HG02884 (cell line): ENCODE results near the gene NCAM2.

Source experiments
- ATAC-seq: cut with Tn5 transposase; IDR thresholded peaks from one replicate; pipeline ENCODE4 v1.9.1; 2021; ENCODE audit warnings: mild to moderate bottlenecking, moderate library complexity; ENCODE audit not compliant: unreplicated experiment

NCAM2 gene

DNA sequence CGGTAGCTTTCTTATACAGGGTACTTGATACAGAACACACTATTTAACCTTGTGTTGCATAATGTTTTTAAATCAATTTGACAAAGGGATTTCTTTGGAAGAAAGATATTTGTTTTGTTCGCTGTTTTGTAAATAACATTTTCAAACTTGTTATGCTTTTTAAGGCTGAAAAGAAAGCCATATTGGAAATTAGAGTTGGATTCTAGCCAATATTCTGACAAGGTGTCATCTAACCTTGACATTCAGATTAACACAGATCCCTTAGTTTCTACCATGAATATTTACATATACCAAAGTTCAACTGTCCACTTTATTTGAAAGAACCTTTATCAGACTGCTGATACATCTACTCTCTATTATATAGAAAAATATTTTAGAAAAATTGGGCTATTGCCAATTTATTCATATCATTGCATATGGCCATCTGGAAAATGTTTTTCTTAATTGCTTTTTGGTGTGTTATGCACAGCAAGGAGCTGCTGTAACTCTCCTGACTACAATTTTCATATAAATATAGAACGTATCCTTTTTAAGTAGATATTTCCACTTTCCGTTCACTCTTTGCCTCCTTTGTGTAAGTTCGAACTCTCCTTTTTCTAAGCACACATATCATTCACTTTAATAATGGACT is 206.3 kb downstream of the NCAM2 start:
- ATAC-seq = no peak

GRCh38 chr21:21205604-21206003 is 207.4 kb downstream of the NCAM2 start:
- ATAC-seq = no peak

- ATAC-seq = no peak
Measured at GRCh38 chr21:21210552-21210951, 212.3 kb downstream of the NCAM2 start.

GRCh38 chr21:21213297-21213696 is 215.1 kb downstream of the NCAM2 start:
- ATAC-seq = no peak

DNA sequence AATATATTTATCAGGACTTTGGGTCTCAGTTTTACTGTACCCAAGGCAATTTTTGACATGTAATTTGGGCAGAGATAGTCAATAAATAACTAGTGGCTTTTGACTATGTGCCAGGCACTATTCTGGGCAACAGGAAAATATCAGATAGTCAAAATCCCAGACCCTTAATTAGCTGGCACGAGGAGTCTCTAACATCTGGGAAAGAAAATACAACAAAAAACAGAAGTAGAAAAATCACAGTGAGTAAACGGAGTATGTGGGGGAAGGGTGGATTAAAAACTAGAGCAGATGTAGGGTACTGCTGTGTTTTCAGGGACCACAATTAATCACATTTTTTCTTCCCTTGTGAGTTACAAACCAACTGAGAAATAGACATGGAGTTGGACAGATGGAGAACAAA is 217.8 kb downstream of the NCAM2 start:
- ATAC-seq = no peak

DNA sequence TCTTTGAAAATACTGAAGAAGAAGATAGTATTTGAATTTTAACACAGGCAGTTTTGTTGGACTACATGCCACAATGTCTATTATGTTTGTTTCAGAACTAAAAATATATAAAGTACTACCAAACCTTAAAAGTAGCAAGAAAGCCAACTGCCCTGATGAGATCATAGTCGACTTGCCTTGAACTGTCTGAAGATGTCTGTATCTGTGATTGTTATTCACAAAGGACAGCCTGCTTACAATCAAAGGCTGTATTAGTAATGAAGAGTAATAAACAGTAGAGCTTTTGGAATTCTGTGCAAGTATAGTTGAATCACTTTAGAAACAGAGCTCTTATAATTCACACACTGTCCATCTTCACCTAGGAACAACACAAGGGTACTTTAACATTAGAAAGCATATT is 228.3 kb downstream of the NCAM2 start:
- ATAC-seq = no peak

GRCh38 chr21:21230672-21231071 is 232.5 kb downstream of the NCAM2 start:
- no peak for ATAC-seq

DNA sequence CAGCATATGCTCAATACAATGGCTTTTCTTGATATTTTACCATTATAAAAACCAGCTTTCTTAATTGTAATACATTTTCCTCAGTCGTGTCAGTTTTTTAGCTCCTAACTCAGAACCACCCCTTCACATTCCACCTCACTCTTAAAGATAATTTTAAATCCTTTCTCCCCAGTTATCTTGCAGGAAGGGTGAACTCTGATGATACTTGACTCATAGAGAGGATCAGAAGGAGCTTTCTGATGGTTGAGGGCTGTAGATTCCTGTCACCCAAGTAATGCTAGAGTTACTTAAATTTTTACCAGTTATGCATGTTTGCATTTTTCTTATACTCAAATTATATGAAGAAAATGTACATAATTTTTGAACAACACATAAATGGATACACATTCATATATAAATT is 233.7 kb downstream of the NCAM2 start:
- ATAC-seq = no peak

- no peak for ATAC-seq
Measured at GRCh38 chr21:21232320-21232719, 234.1 kb downstream of the NCAM2 start.

GRCh38 chr21:21233051-21233450 is 234.8 kb downstream of the NCAM2 start:
- no peak for ATAC-seq

- no peak for ATAC-seq
Measured at GRCh38 chr21:21236996-21237395, 238.8 kb downstream of the NCAM2 start.

DNA sequence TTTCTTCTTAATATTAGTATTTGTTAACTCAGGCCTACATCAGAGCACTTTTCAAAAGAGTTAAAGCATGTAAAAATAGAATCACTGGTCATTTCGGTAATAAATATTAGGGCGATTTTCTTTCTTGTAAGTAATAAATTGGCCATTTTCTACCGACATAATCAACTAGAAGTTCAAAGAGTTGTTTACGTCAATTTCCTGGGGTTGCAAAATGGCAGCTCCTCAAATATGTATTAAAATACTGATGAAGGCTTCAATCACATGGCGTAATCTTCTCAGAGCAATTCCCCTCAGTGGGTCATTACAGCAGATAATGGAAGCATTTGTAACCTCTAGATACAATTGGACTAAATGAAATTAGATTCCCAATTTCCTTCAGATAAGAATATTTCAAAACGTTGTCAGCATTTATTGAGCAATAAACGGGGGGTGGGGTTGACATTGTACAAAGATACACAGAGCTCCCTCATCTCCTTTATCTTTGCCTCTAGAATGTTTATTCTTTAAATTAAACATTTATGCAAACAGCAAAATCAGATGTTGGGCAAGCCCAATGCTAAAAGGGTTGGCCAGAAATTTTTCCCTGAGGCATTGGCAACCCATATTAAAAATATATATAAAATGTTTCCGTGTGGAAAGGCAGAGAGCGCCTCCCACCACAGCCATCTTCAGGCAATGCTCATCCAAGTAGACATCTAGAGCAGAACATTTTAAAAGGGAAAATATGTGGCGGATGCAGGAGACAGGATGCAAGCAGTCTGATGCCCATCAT is 240.6 kb downstream of the NCAM2 start:
- ATAC-seq = no peak

GRCh38 chr21:21241391-21241790 is 243.2 kb downstream of the NCAM2 start:
- no peak for ATAC-seq

- no peak for ATAC-seq
Measured at GRCh38 chr21:21246007-21246406, 247.8 kb downstream of the NCAM2 start.

DNA sequence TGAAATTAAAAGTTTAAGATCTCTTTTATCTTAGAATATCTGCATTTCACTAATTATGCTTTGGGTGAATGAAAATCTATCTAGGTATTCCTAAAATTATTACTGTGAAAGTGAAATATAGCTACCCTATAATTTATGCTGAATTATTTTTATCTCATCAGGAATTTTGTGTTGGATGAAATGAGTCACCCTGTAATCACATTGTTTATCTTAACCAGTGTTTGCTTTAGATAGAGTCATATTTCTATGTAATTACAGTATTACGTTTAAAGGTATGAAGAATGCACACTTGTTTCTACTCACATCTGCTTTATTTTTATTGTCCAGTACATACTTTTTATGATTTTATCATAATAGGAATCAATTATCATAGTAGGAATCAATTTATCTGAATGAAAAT is 249.2 kb downstream of the NCAM2 start:
- no peak for ATAC-seq

- ATAC-seq = no peak
Measured at GRCh38 chr21:21262048-21262447, 263.8 kb downstream of the NCAM2 start.

GRCh38 chr21:21268061-21268471 is 269.9 kb downstream of the NCAM2 start:
- ATAC-seq = no peak

DNA sequence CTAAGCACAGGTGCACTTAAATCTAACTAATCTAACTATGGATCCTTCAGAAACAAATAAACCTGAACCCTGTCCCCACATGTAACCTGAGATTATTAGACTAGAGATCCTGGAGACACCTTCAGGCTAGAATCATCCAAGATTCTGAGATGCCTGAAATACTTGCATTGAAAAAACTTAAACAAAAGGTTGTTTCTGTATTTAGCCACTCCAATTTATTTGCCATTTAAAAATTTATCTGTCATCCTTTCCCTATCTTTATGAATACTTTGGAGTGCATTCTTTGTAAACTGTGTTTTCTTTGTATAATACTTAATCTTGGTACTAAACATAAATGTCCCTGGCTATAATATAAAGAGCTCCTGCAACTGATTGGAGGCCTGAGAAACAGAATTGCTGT is 270.7 kb downstream of the NCAM2 start:
- no peak for ATAC-seq

DNA sequence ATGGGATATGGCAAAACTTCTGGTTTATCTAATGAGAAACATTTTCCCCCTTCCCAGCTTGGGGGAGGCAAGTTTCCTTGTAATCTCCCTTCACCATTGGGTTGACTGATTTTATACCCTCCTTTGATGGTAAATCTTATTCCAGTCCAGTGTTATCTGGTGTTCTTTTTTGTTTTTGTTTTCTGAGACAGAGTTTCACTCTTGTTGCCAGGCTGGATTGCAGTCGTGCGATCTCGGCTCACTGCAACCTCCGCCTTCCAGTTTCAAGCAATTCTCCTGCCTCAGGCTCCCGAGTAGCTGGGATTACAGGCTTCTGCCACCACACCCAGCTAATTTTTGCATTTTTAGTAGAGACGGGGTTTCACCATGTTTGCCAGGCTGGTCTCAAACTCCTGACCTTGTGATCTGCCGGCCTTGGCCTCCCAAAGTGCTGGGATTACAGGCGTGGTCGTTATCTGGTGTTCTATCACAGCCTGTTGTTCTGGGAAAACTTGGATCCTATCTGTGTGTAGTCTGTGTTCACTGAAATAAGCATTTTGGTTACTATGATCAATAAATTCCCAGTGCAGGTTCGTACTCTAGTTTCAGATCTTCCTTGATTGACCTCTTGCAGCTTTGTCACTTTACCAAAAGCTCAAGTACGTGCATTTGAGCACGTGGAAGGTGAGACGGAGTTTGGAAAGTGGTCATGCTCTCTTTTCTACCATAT is 281.1 kb downstream of the NCAM2 start:
- no peak for ATAC-seq

GRCh38 chr21:21283810-21284209 is 285.6 kb downstream of the NCAM2 start:
- no peak for ATAC-seq

DNA sequence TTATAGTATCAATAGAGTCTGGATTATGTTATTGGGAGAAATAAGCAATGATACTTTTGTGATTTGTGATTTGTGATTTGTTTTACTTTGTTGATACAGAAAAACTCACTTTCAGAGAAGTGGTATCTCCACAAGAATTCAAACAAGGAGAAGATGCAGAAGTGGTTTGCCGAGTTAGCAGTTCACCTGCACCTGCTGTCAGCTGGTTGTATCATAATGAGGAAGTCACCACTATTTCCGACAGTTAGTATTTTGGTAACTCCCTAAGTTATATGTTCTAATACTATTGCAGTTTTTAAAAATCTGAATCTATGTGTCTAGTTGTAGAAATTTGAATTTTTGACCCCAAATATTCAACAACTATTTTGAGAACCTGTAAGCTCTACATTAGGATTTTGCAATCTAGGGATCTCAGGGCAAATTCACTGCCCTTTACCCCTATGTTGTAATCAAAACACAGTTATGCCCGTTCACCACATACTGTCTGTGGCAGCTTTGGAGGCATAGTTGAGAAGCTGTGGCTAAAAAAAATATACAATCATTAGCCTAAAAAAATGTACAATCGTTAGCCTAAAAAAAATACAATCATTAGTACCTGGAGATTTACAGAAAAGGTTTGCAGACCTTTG is 288.1 kb downstream of the NCAM2 start:
- no peak for ATAC-seq

DNA sequence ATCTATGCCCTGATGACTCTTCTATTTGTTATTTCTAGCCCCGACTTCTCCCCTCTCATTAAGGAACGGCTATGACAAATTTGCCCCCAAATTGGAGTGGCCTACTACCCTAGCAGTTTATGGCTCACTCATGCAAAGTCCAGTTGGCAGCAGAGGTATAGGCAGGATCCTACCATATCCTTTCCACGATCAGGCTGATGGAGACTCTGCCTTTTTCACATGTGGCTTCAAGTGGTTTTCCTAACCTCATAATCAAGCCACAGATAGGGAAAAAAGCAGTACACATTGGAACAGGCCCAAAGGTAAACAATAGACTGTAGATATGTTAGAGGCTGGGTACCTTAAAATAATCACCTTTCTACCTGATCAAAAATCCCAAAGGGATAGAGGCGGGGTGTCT is 292.5 kb downstream of the NCAM2 start:
- ATAC-seq = no peak
